ENCODE data around the gene RPL12.
"Not testable (repeated sequence)": the region's sequence is repeated elsewhere in the genome, so short reads cannot be mapped to it uniquely, and the experiment has no call there.

The RPL12 gene

DNA sequence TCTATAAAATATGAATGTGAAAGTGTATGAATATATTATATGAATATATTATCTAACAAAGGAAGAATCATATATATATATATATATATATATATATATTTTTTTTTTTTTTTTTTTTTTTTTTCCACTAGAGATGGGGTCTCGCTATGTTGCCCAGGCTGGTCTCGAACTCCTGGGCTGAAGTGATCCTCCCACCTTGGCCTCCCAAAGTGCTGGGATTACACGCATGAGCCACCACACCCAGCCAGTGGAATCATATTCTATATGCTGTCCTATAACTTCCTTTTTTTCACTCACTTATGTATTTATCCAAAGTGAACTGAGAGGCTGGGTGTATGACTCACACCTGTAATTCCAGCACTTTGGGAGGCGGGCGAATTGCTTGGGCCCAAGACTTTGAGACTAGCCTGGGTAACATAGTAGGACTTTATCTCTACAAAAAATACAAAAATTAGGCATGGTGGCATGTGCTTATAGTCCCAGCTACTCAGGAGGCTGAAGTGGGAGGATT lies 15.3 kb upstream of the RPL12 start:
- not testable (repeated sequence) for DNase-seq

DNA sequence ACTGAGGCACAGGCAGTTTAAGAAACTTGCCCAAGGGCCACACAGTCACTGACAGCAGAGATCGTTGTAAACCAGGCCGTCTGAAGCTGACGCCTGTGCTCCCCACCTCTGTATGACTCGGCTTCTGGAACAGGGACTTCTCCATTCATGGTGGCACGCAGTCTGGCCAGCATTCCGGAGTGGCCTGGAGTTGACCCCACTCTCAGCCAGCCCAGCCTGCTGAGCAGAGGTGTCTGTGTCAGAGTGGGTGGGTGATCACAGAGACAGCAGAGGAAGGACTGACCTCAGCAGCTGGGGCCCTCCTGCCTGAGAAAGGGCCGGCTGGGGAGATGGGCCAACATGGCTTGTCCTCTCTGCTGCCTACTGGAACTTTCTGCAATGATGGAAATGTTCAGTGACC lies 12.7 kb upstream of the RPL12 start:
- no peak for DNase-seq

GRCh38 chr9:127463382-127463781 lies 12.2 kb upstream of the RPL12 start:
- no peak for DNase-seq

- no peak for DNase-seq
Measured at GRCh38 chr9:127458921-127459320, 7.7 kb upstream of the RPL12 start.

DNA sequence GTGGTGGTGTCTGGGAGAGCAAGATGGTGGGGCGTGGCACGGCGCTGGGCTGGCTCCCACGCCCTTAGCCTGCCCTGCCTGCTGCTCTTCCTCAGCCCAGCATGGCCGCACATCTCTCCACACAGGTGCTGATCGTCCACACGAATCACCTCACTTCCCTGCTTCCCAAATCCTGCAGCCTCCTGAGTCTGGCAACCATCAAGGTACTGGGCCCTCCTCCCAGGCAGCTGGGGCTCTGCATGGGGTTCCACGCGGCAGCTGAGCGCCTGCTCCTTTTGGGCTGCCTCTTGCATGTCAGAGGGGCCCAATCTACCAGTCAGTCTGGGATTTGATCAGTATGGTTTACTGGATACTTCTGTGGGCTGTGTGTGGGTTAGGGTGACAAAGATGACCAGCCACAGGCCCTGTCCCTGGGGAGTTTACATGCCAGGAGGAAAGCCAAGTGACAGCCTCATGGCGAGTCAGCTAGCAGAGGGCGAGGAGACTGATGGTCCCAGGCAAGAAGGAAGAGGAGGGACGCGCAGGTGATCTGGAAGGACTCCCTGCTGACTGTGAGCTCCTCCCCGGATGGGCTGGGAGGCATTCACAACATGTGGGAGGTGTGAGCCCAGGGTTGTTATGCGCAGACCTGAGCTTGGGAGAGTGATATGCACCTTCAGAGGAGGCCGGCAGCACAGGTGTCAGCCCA lies 6.1 kb upstream of the RPL12 start:
- no peak for DNase-seq

GRCh38 chr9:127455324-127455992 lies 4.3 kb upstream of the RPL12 start:
- peak; percentile 26 for DNase-seq

DNA sequence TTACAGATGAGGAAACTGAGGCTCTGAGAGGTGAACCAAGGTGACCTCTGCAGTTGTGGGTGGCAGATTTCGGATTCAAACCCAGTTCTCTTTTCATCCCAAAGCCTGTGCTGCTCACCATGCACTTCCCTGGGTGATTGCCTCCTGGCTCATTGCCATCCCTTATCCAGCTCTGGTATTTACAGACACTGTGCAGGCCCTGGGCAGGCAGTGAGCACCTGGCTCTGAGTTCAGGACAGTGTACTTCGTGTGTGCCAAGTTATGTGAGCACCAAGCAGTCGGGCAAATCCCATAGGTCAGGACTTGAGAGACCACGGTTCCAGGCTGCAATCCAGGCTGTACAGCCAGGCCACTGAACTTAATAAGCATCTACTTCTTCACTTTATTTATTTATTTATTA lies 1.5 kb upstream of the RPL12 start:
- DNase-seq = no peak

- DNase-seq = peak; percentile 44
Measured at GRCh38 chr9:127451858-127452656, 851 bp upstream of the RPL12 start.

DNA sequence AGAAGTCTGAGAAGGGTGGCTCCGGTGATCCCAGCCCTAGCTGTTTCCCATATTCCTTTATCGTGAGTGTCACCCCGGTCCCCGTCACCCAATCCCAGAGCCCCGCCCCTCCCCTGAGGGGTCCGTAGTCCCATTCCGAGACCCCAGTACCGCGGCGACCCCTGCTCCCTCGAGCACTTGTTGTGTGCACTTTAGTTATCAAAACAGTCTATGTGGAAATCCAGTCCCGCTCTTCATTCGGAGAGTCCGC lies 327 bp upstream of the RPL12 start:
- DNase-seq = no peak

DNA sequence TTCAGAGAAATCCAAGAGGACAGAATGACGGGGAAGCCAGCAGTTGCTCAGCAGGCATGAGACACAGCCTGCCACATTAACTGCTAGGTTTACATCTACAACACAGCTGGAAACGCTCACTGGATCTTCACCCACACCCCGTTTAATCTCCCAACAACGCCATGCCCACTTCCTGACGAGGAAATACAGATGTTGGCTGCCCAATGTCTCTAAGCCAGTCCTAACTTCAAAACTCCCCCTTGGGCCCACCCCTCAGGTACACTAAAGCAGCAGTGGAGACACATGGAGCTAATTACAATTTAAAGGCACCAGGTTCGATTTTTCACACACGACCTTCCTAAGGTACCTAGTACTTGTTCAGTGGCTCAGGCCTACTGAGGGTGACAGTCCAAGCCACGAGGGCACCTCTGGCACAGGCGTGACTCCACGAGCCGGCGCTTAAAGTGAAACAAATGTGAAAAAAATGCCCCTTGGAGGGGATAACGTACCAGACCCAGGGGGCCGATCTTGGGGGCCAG lies 904 bp downstream of the RPL12 start:
- no peak for DNase-seq

- no peak for DNase-seq
Measured at GRCh38 chr9:127449332-127449966, 1.8 kb downstream of the RPL12 start.

DNA sequence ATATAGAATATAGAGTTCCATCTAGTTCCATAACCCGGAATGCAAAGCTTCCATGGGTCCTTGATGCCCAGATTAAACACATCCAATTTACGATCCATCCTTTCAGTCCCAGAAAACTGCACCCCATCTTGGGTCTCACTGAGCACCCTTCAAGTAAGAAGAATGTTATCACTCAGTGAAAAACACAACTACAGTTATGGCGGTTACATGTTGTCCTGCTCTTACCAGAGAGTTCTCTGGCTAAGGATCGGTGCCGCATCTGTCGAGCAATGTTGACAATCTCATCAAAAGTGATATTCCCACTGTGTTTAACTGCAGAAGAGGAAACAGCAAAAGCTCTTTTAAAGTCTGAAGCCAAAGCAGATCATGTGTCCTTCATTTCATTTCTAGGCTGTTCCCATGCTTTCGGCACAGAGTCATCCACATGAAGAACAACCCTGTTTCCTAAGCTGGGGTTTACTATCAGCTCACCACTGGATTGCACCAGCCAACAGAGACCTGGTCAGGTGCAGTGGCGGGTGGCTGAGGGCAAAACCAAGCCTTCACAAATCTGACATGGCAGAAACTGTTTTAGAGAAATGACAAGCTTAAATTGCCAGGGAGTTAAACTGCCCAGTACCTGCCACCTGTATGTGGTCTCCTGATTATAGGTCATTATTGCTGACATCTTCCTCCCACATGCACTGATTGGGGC lies 2.9 kb downstream of the RPL12 start:
- DNase-seq = no peak

DNA sequence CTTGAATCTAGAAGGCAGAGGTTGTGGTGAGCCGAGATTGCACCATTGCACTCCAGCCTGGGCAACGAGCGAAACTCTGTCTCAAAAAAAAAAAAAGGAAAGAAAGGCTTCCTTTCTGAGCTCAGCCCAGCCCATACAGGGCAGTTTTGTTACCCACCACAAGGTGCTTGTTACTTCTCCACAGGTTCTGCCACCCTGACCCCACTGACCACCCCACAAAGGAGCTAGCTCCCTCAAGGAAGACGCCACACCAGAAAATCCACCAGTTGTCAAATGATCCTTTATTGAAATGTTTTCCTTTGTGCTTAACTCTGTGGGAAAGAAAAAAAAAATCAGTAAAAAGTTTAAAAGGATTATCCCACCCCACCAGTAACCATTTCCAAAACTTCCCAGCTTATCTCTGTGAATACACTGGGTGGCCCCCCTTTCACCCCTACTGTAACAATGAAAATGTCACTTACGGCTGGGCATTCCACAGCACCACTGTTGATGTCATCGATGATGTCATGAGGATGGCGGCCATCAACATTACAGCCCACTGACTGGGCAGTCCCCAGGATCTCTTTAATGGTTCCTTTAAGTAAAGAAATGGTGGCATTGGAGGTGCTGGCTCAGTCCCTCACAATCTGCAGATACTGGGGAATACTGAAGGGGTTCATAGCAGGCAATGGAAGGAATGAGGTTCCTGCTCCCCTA lies 3.6 kb downstream of the RPL12 start:
- DNase-seq = no peak

GRCh38 chr9:127446713-127447415 lies 4.3 kb downstream of the RPL12 start:
- DNase-seq = no peak

- no peak for DNase-seq
Measured at GRCh38 chr9:127445851-127446712, 5.1 kb downstream of the RPL12 start.

DNA sequence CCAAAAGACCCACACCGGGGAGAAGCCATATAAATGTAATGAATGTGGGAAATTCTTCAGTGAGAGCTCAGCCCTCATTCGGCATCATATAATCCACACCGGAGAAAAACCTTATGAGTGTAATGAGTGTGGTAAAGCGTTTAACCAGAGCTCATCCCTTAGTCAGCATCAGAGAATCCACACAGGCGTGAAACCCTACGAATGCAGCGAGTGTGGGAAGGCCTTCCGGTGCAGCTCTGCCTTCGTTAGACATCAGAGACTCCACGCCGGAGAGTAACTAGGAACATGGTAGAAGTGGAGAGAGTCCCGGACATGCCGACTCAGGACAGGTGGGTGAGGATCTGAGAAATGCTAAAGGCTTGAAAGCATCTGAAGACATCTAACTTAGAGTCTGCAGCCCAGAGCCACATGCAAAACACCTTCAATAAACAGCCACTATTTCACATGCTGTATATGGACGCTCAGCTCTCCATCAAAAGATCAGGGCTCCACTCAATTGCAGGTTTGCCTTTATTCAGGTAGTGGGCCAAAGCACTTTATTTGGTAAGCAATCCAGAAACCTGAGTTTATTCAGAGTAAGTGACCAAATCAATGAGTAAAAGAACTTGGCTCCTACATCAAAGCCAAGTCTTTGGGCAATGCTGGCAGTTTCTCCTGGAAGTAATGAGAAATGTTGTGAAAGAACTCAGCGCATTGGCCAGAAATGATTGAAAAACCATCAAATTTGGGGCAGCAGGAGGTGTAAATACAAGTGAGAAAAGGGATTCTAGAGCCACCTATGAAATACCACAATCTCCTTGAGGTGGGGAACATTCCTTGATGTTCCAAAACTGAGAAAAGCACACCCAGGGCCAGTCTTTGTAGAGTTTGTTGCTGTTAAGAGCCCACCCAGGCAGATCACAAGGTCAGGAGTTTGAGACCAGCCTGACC lies 6.0 kb downstream of the RPL12 start:
- DNase-seq = no peak

- no peak for DNase-seq
Measured at GRCh38 chr9:127444283-127444920, 6.8 kb downstream of the RPL12 start.

DNA sequence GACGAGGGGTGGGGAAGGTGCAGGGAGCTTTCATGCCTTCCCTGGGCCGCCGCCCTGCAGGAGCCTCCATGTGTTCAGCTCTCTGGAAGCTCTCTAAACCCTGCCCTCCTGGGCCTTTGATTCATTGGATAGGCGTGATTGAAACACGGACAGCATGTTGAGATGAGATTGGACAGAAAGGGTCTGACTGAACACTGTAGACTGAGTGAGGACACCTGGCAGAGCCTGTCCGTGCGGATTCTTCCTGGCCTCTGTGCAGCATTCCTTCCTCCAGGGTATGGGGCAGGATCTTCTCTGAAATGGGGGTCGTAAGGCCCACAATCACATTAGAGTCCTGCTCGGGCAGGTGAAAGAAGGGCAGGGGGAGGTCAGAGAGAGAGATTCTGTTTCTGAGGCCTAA lies 12.8 kb downstream of the RPL12 start:
- no peak for DNase-seq
